Suppressor macrophage (primary cell): ENCODE measurements around the gene KDM8.

Experiments used
- DNase-seq, 4 experiments: peaks; one replicate each; pipeline ENCODE4 v3.0.0-alpha.2; 2020 to 2022

KDM8 gene

GRCh38 chr16:27270349-27270748 lies 67.0 kb downstream of the KDM8 start:
- no peak for DNase-seq
